Liver (tissue), 9 donors: ENCODE results near the gene SDE2. TPM values are rescaled to one million over a fixed set of nuclear protein-coding genes. Genes with fewer than 3 reads are reported as not detected.

Experiments
- DNase-seq: peaks from one replicate; pipeline ENCODE4 v3.0.0-alpha.2; 2017; ENCODE audit warnings: low spot score
- H3K27ac ChIP-seq, 2 donors: one replicate each; pipeline ENCODE4 v1.7.0; 2013; ENCODE audit warnings: inconsistent platforms in 2 of 2, low read length in 2 of 2, control low read depth in 1 of 2, low read depth in 1 of 2, mild to moderate bottlenecking in 1 of 2
- H3K27me3 ChIP-seq, 4 donors: one replicate each; pipeline versions ENCODE4 v1.6.1 to v1.7.0; 2013; ENCODE audit warnings: low read length in 3 of 4, inconsistent platforms in 1 of 4, mild to moderate bottlenecking in 1 of 4, moderate library complexity in 1 of 4; ENCODE audit not compliant: control insufficient read depth in 4 of 4, insufficient read depth in 4 of 4
- H3K36me3 ChIP-seq, 4 donors: one replicate each; pipeline versions ENCODE4 v1.6.1 to v1.7.0; 2013; ENCODE audit warnings: low read length in 3 of 4, mild to moderate bottlenecking in 3 of 4, low read depth in 1 of 4, moderate library complexity in 1 of 4; ENCODE audit not compliant: control insufficient read depth in 4 of 4, insufficient read depth in 3 of 4
- H3K4me1 ChIP-seq, 4 donors: one replicate each; pipeline versions ENCODE4 v1.6.1 to v1.7.0; 2013; ENCODE audit warnings: low read length in 3 of 4, mild to moderate bottlenecking in 3 of 4, moderate library complexity in 1 of 4; ENCODE audit not compliant: control insufficient read depth in 4 of 4, insufficient read depth in 4 of 4
- H3K4me3 ChIP-seq, 3 donors: one replicate each; pipeline versions ENCODE4 v1.6.1 to v1.7.0; 2013; ENCODE audit warnings: low read length in 3 of 3, control low read depth in 1 of 3, low read depth in 1 of 3, mild to moderate bottlenecking in 1 of 3
- H3K9ac ChIP-seq, 2 donors: one replicate each; pipeline ENCODE4 v1.7.0; 2013; ENCODE audit warnings: low read length in 2 of 2, mild to moderate bottlenecking in 2 of 2, moderate library complexity in 2 of 2, control low read depth in 1 of 2, low read depth in 1 of 2
- H3K9me3 ChIP-seq, 4 donors: one replicate each; pipeline versions ENCODE4 v1.6.1 to v1.7.0; 2013; ENCODE audit warnings: low read length in 3 of 4; ENCODE audit not compliant: control insufficient read depth in 4 of 4
- ATF3 ChIP-seq: IDR thresholded peaks from 2 replicates; pipeline ENCODE4 v1.6.1; 2016; ENCODE audit warnings: antibody characterized with exemption
- EGR1 ChIP-seq, 2 donors: IDR thresholded peaks; 2 replicates each; pipeline ENCODE4 v1.6.1; 2016 to 2018; ENCODE audit warnings: antibody characterized with exemption in 2 of 2, low read depth in 2 of 2
- FOXA1 ChIP-seq: IDR thresholded peaks from 2 replicates; pipeline ENCODE4 v1.6.1; 2016; ENCODE audit warnings: antibody characterized with exemption
- FOXA2 ChIP-seq: IDR thresholded peaks from 2 replicates; pipeline ENCODE4 v1.6.1; 2016; ENCODE audit warnings: antibody characterized with exemption
- GABPA ChIP-seq, 2 donors: IDR thresholded peaks in 1 of 2; conservative IDR thresholded peaks in 1 of 2; 2 replicates each; pipeline ENCODE4 v1.6.1; 2016; ENCODE audit warnings: antibody characterized with exemption in 2 of 2, mild to moderate bottlenecking in 1 of 2, moderate library complexity in 1 of 2
- HNF4A ChIP-seq, 2 donors: conservative IDR thresholded peaks; 2 replicates each; pipeline ENCODE4 v1.6.1; 2016; ENCODE audit warnings: antibody characterized with exemption in 2 of 2, mild to moderate bottlenecking in 2 of 2
- HNF4G ChIP-seq: IDR thresholded peaks from 2 replicates; pipeline ENCODE4 v1.6.1; 2016; ENCODE audit warnings: antibody characterized with exemption
- JUND ChIP-seq, 2 donors: IDR thresholded peaks; 2 replicates each; pipeline ENCODE4 v1.6.1; 2016; ENCODE audit warnings: antibody characterized with exemption in 2 of 2
- NR2F2 ChIP-seq: IDR thresholded peaks from 2 replicates; pipeline ENCODE4 v1.6.1; 2016; ENCODE audit warnings: antibody characterized with exemption
- RAD21 ChIP-seq, 2 donors: IDR thresholded peaks; 2 replicates each; pipeline ENCODE4 v1.6.1; 2016; ENCODE audit warnings: antibody characterized with exemption in 2 of 2, mild to moderate bottlenecking in 2 of 2
- RXRA ChIP-seq, 2 donors: IDR thresholded peaks; 2 replicates each; pipeline ENCODE4 v1.6.1; 2017 to 2018; ENCODE audit warnings: antibody characterized with exemption in 2 of 2, mild to moderate bottlenecking in 1 of 2
- SP1 ChIP-seq: IDR thresholded peaks from 2 replicates; pipeline ENCODE4 v1.6.1; 2018; ENCODE audit warnings: antibody characterized with exemption, mild to moderate bottlenecking
- TAF1 ChIP-seq: conservative IDR thresholded peaks from 2 replicates; pipeline ENCODE4 v1.6.1; 2016; ENCODE audit warnings: antibody characterized with exemption, mild to moderate bottlenecking
- YY1 ChIP-seq: IDR thresholded peaks from 2 replicates; pipeline ENCODE4 v1.6.1; 2016; ENCODE audit warnings: antibody characterized with exemption, mild to moderate bottlenecking
- ZBTB33 ChIP-seq: IDR thresholded peaks from 2 replicates; pipeline ENCODE4 v1.6.1; 2016; ENCODE audit warnings: antibody characterized with exemption
- WGBS: extraction: QIAGEN DNeasy Blood & Tissue Kit; methylation state at CpG from one replicate; pipeline ENCODE4 v1.1.7; 2013; 5-methylcytosine and 5-hydroxymethylcytosine counted together
- polyA plus RNA-seq, 2 donors: library from polyadenylated mRNA; stranded (reverse) in 1 of 2; unstranded in 1 of 2; fragments of 200-250 nt in 1 of 2; fragments of >200 nt in 1 of 2; fragmentation: Nextera tagmentation in 1 of 2; extraction: Ambion mirVana in 1 of 2; gene quantifications; one replicate each; pipeline versions ENCODE4 v1.2.1 to v1.2.3, GENCODE V29; 2013 to 2015
- total RNA-seq, 2 donors: library from RNA; depleted of rRNA; stranded (reverse); fragments of >200 nt; gene quantifications; one replicate each; pipeline ENCODE4 v1.2.3, GENCODE V29; 2014
- TF ChIP-seq, protein P1 (sequence below): fragments of 150-350 bp; IDR thresholded peaks from 2 replicates; pipeline ENCODE4 v1.5.1; 2017; ENCODE audit warnings: improper control_type of control experiment, low read depth, low read length; ENCODE audit not compliant: missing input control
- TF ChIP-seq, protein P2 (sequence below): IDR thresholded peaks from 2 replicates; pipeline ENCODE4 v1.6.1; 2016; ENCODE audit warnings: antibody characterized with exemption
- donor health status: healthy.
- donor health status: healthy.
- donor health status: healthy.
- donor health status: healthy.
- donor health status: healthy.

SDE2 gene
- total and polyA plus RNA-seq, 4 donors: 4.7 to 53.7 (median 11.0) TPM

GRCh38 chr1:225944387-225944786 lies 54.8 kb downstream of the SDE2 start:
- 86% methylated on average over 2 of the region's 2 CpGs for WGBS
- TF ChIP-seq SP1 (no peak), NR2F2 (no peak), ATF3 (no peak), JUND (IDR thresholded peaks at IDR 0.05) (no peak), RXRA (IDR thresholded peaks at IDR 0.05) (no peak), GABPA (IDR thresholded peaks at IDR 0.05 in 1 of 2, conservative IDR thresholded peaks at IDR 0.05 in 1 of 2) (no peak), ZBTB33 (no peak), YY1 (no peak), TAF1 (no peak), RAD21 (IDR thresholded peaks at IDR 0.05) (no peak), FOXA1 (no peak), HNF4A (conservative IDR thresholded peaks at IDR 0.05) (no peak), HNF4G (no peak)
- TF ChIP-seq, protein P1, sequence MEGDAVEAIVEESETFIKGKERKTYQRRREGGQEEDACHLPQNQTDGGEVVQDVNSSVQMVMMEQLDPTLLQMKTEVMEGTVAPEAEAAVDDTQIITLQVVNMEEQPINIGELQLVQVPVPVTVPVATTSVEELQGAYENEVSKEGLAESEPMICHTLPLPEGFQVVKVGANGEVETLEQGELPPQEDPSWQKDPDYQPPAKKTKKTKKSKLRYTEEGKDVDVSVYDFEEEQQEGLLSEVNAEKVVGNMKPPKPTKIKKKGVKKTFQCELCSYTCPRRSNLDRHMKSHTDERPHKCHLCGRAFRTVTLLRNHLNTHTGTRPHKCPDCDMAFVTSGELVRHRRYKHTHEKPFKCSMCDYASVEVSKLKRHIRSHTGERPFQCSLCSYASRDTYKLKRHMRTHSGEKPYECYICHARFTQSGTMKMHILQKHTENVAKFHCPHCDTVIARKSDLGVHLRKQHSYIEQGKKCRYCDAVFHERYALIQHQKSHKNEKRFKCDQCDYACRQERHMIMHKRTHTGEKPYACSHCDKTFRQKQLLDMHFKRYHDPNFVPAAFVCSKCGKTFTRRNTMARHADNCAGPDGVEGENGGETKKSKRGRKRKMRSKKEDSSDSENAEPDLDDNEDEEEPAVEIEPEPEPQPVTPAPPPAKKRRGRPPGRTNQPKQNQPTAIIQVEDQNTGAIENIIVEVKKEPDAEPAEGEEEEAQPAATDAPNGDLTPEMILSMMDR: no peak
- TF ChIP-seq, protein P2, sequence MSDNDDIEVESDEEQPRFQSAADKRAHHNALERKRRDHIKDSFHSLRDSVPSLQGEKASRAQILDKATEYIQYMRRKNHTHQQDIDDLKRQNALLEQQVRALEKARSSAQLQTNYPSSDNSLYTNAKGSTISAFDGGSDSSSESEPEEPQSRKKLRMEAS: no peak
- Histone ChIP-seq H3K4me1 (no peaks in the 10 kb centered on the region), H3K9me3 (no peaks in the 10 kb centered on the region), H3K36me3 (no peaks in the 10 kb centered on the region), H3K27ac (no peak overlapping the region), H3K4me3 (no peak overlapping the region), H3K9ac (no peak overlapping the region), H3K27me3 (no peaks in the 10 kb centered on the region)
- no peak for DNase-seq

DNA sequence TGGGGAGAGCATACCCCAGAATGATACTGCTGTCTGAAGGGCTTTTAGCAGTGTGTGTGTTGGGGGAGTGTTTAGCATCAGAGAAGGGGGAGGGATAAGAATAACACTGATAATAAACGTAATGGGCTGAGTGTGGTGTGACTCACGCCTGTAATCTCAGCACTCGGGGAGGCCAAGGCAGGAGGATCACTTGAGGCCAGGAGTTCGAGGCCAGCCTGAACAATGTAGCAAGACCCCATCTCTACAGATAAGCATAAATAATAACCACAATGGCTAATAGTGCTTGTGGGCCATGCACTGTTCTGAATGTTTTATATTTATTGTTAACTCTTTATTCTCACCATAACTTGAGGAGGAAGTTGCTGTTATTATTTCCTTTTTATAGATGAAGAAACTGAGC lies 55.6 kb downstream of the SDE2 start:
- no peaks in the 10 kb centered on the region for H3K4me1 ChIP-seq
- whole genome bisulfite sequencing: 87% methylated on average over 4 of the region's 4 CpGs
- no peaks in the 10 kb centered on the region for H3K9me3 ChIP-seq
- H3K27me3 ChIP-seq: no peaks in the 10 kb centered on the region
- no peak for DNase-seq
- H3K9ac ChIP-seq: no peak overlapping the region
- H3K4me3 ChIP-seq: no peak overlapping the region
- H3K27ac ChIP-seq: no peak overlapping the region
- TF ChIP-seq FOXA2 (no peak), EGR1 (IDR thresholded peaks at IDR 0.05; ENCODE audit: low read depth in 2 of 2) (no peak), NR2F2 (no peak)
- TF ChIP-seq, protein P1: no peak
- H3K36me3 ChIP-seq: no peaks in the 10 kb centered on the region
